HepG2 (cell line): ENCODE results near the gene RILP. TPM values are rescaled to one million over a fixed set of nuclear protein-coding genes. Genes with fewer than 3 reads are reported as not detected.

Experiments
- ELF3 ChIP-seq: IDR thresholded peaks from 2 replicates; pipeline ENCODE4 v1.6.1; 2016; ENCODE audit warnings: missing genetic modification reagents, missing compliant biosample characterization
- FOSL1 ChIP-seq: sonication (generic); formaldehyde crosslinking; IDR thresholded peaks from 2 replicates; pipeline ENCODE4 v1.9.0; 2021; ENCODE audit warnings: missing genetic modification reagents, borderline replicate concordance
- NFATC3 ChIP-seq: sonication (generic); formaldehyde crosslinking; IDR thresholded peaks from 2 replicates; pipeline ENCODE4 v1.5.1; 2020; ENCODE audit warnings: mild to moderate bottlenecking, missing genetic modification reagents
- NONO ChIP-seq, 2 experiments: fragments of 450-650 bp in 1 of 2; sonication (generic) in 1 of 2; formaldehyde crosslinking in 1 of 2; IDR thresholded peaks in 1 of 2; conservative IDR thresholded peaks in 1 of 2; 2 replicates each; pipeline versions ENCODE4 v1.6.1 to v1.8.0; 2017 to 2022; ENCODE audit warnings: mild to moderate bottlenecking in 1 of 2, missing genetic modification reagents in 1 of 2, moderate library complexity in 1 of 2
- RFXANK ChIP-seq: IDR thresholded peaks from 2 replicates; pipeline ENCODE4 v1.6.1; 2016
- SIX4 ChIP-seq: sonication (generic); formaldehyde crosslinking; IDR thresholded peaks from 2 replicates; pipeline ENCODE4 v1.4.0; 2020; ENCODE audit warnings: missing genetic modification reagents
- YEATS4 ChIP-seq: sonication (generic); formaldehyde crosslinking; IDR thresholded peaks from 2 replicates; pipeline ENCODE4 v1.4.0; 2020; ENCODE audit warnings: missing genetic modification reagents, borderline replicate concordance
- ZC3H4 ChIP-seq: sonication (generic); formaldehyde crosslinking; IDR thresholded peaks from 2 replicates; pipeline ENCODE4 v1.4.0; 2020; ENCODE audit warnings: missing genetic modification reagents, borderline replicate concordance
- ZFP36L2 ChIP-seq: sonication (generic); formaldehyde crosslinking; IDR thresholded peaks from 2 replicates; pipeline ENCODE4 v1.4.0; 2020; ENCODE audit warnings: missing genetic modification reagents
- ZNF160 ChIP-seq: sonication (generic); formaldehyde crosslinking; IDR thresholded peaks from 2 replicates; pipeline ENCODE4 v1.8.0; 2022; ENCODE audit warnings: mild to moderate bottlenecking, inconsistent platforms, missing genetic modification reagents
- ZNF18 ChIP-seq: sonication (generic); formaldehyde crosslinking; IDR thresholded peaks from 2 replicates; pipeline ENCODE4 v1.8.0; 2022; ENCODE audit warnings: mild to moderate bottlenecking, missing genetic modification reagents; ENCODE audit not compliant: insufficient replicate concordance
- ZNF414 ChIP-seq: sonication (generic); formaldehyde crosslinking; IDR thresholded peaks from 2 replicates; pipeline ENCODE4 v1.5.0; 2020; ENCODE audit warnings: missing genetic modification reagents
- ZNF556 ChIP-seq: sonication (generic); formaldehyde crosslinking; IDR thresholded peaks from 2 replicates; pipeline ENCODE4 v1.4.0; 2020; ENCODE audit warnings: mild to moderate bottlenecking, missing genetic modification reagents, borderline replicate concordance
- ZNF589 ChIP-seq: sonication (generic); formaldehyde crosslinking; conservative IDR thresholded peaks from 2 replicates; pipeline ENCODE4 v1.8.0; 2022; ENCODE audit warnings: mild to moderate bottlenecking, moderate library complexity, missing genetic modification reagents
- ZSCAN21 ChIP-seq: sonication (generic); formaldehyde crosslinking; IDR thresholded peaks from 2 replicates; pipeline ENCODE4 v1.8.0; 2022; ENCODE audit warnings: mild to moderate bottlenecking, missing genetic modification reagents, moderate library complexity, borderline replicate concordance
- polyA plus RNA-seq, 8 experiments: library from polyadenylated mRNA; depleted of rRNA in 3 of 8; stranded (reverse) in 7 of 8; unstranded in 1 of 8; fragments of >200 nt; fragmentation: Illumina TruSeq in 4 of 8; extraction: Trizol in 4 of 8; gene quantifications; 2 replicates each; pipeline versions ENCODE4 v1.2.1 to v1.2.3, GENCODE V29; 2011 to 2016; ENCODE audit warnings: low read depth in 4 of 8, missing spikeins in 1 of 8, mixed read lengths in 1 of 8; ENCODE audit not compliant: insufficient read depth in 1 of 8
- total RNA-seq, 5 experiments: library from RNA; depleted of rRNA; stranded (reverse); fragments of >200 nt; fragmentation: Illumina TruSeq; extraction: Trizol; gene quantifications; 2 replicates each; pipeline ENCODE4 v1.2.3, GENCODE V29; 2016; ENCODE audit warnings: low read depth in 1 of 5
- TF ChIP-seq, protein P1 (sequence below): sonication (generic); formaldehyde crosslinking; IDR thresholded peaks from 2 replicates; pipeline ENCODE4 v1.5.1; 2020; ENCODE audit warnings: missing genetic modification reagents, mild to moderate bottlenecking, borderline replicate concordance
- TF ChIP-seq, protein P2 (sequence below): sonication (generic); formaldehyde crosslinking; IDR thresholded peaks from 2 replicates; pipeline ENCODE4 v1.4.0; 2020; ENCODE audit warnings: mild to moderate bottlenecking, missing genetic modification reagents
- TF ChIP-seq, protein P3 (sequence below): sonication (generic); formaldehyde crosslinking; IDR thresholded peaks from 2 replicates; pipeline ENCODE4 v1.4.0; 2020; ENCODE audit warnings: missing genetic modification reagents

RILP gene
- total and polyA plus RNA-seq, 2 of the 13 experiments (the other 11 are each of a cell fraction or from before 2014, with no cell fraction given) = 6.6 to 8.1 TPM

GRCh38 chr17:1648963-1649843 lies 463 bp downstream of the RILP start (continued):
- TF ChIP-seq ZNF160 (CRISPR knock-in tag) = no peak
- 0 out of 2 replicates have a peak, but pooled peaks have one; percentile 22 for TF ChIP-seq ZNF414 (CRISPR knock-in tag)
- TF ChIP-seq RFXANK (CRISPR knock-in tag) = 0 out of 2 replicates have a peak, but pooled peaks have one; percentile 2
- TF ChIP-seq YEATS4 = no peak; the same call in 1 of the 2 replicates
- TF ChIP-seq FOSL1 = peak; percentile 38; the same call in 1 of the 2 replicates
- TF ChIP-seq, protein P1, sequence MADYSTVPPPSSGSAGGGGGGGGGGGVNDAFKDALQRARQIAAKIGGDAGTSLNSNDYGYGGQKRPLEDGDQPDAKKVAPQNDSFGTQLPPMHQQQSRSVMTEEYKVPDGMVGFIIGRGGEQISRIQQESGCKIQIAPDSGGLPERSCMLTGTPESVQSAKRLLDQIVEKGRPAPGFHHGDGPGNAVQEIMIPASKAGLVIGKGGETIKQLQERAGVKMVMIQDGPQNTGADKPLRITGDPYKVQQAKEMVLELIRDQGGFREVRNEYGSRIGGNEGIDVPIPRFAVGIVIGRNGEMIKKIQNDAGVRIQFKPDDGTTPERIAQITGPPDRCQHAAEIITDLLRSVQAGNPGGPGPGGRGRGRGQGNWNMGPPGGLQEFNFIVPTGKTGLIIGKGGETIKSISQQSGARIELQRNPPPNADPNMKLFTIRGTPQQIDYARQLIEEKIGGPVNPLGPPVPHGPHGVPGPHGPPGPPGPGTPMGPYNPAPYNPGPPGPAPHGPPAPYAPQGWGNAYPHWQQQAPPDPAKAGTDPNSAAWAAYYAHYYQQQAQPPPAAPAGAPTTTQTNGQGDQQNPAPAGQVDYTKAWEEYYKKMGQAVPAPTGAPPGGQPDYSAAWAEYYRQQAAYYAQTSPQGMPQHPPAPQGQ = no peak
- TF ChIP-seq ZSCAN21 (CRISPR knock-in tag) = peak; percentile 43
- TF ChIP-seq, protein P2, sequence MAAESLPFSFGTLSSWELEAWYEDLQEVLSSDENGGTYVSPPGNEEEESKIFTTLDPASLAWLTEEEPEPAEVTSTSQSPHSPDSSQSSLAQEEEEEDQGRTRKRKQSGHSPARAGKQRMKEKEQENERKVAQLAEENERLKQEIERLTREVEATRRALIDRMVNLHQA (CRISPR knock-in tag) = no peak
- peak; percentile 15; the same call in 1 of the 2 replicates for TF ChIP-seq ZNF556
- no peak for TF ChIP-seq NFATC3 (CRISPR knock-in tag)
- TF ChIP-seq, protein P3, sequence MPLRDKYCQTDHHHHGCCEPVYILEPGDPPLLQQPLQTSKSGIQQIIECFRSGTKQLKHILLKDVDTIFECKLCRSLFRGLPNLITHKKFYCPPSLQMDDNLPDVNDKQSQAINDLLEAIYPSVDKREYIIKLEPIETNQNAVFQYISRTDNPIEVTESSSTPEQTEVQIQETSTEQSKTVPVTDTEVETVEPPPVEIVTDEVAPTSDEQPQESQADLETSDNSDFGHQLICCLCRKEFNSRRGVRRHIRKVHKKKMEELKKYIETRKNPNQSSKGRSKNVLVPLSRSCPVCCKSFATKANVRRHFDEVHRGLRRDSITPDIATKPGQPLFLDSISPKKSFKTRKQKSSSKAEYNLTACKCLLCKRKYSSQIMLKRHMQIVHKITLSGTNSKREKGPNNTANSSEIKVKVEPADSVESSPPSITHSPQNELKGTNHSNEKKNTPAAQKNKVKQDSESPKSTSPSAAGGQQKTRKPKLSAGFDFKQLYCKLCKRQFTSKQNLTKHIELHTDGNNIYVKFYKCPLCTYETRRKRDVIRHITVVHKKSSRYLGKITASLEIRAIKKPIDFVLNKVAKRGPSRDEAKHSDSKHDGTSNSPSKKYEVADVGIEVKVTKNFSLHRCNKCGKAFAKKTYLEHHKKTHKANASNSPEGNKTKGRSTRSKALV = peak; percentile 84
- peak; percentile 74 for TF ChIP-seq ZNF18 (CRISPR knock-in tag)
- TF ChIP-seq SIX4 = no peak
- TF ChIP-seq ZC3H4 (CRISPR knock-in tag) = no peak
- TF ChIP-seq ELF3 (CRISPR knock-in tag) = peak; percentile 18; the same call in 1 of the 2 replicates
- no peak for TF ChIP-seq NONO (IDR thresholded peaks at IDR 0.05)
- TF ChIP-seq NONO (CRISPR knock-in tag; conservative IDR thresholded peaks at IDR 0.05) = peak; percentile 64
- peak; percentile 41; the same call in 1 of the 2 replicates for TF ChIP-seq ZNF589 (CRISPR knock-in tag)
- TF ChIP-seq ZFP36L2 (CRISPR knock-in tag) = no peak
